A549 (cell line): Measurements from ENCODE around the gene HDAC7. TPM values are rescaled to one million over a fixed set of nuclear protein-coding genes. Genes with fewer than 3 reads are reported as not detected.

Experiments used
- ATAC-seq, 2 experiments: fragments of 200-7000 bp in 1 of 2; fragments of >200 bp in 1 of 2; cut with Nextera tagmentation in 1 of 2; cut with Tn5 transposase in 1 of 2; 3 replicates each; pipeline versions ENCODE4 v1.8.0 to v1.9.1; 2018 to 2020; ENCODE audit warnings: mild to moderate bottlenecking in 1 of 2, moderate library complexity in 1 of 2
- CTCF ChIA-PET: fragments of 300-600 bp; sonication (Branson Sonifier 250); formaldehyde crosslinking; extraction: SDS; loops from one replicate; lab custom pipeline; 2021; ENCODE audit warnings: antibody characterized with exemption, inconsistent platforms; lab: Yijun Ruan, JAX
- POLR2A ChIA-PET: fragments of 350-600 bp; formaldehyde crosslinking; extraction: SDS; loops from one replicate; lab custom pipeline; 2021; ENCODE audit warnings: antibody characterized with exemption, inconsistent platforms; lab: Yijun Ruan, JAX
- DNase-seq, 2 experiments: peaks; one replicate each; pipeline versions ENCODE4 v3.0.0 to v3.0.0-alpha.2; 2011 to 2016; ENCODE audit warnings: low read depth in 1 of 2, low spot score in 1 of 2
- FAIRE-seq: peaks from 2 replicates; lab custom pipeline; 2011; peaks lifted over from hg19 to GRCh38; lab: Jason Lieb, UNC
- H3K27ac ChIP-seq, 2 experiments: fragments of >200 bp; sonication (Bioruptor Twin); formaldehyde crosslinking; 3 replicates each; pipeline ENCODE4 v1.5.1; 2016 to 2017
- H3K4me1 ChIP-seq: fragments of >200 bp; sonication (Bioruptor Twin); formaldehyde crosslinking; 3 replicates; pipeline ENCODE4 v1.6.1; 2016
- H3K4me2 ChIP-seq: fragments of >200 bp; sonication (Bioruptor Twin); formaldehyde crosslinking; 3 replicates; pipeline ENCODE4 v1.6.1; 2016
- H3K4me3 ChIP-seq: fragments of >200 bp; sonication (Bioruptor Twin); formaldehyde crosslinking; 3 replicates; pipeline ENCODE4 v1.5.1; 2016
- H3K9me3 ChIP-seq: fragments of >200 bp; sonication (Bioruptor Twin); formaldehyde crosslinking; 3 replicates; pipeline ENCODE4 v1.6.1; 2016
- BHLHE40 ChIP-seq: IDR thresholded peaks from 2 replicates; pipeline ENCODE4 v1.6.1; 2012; ENCODE audit warnings: low read depth, low read length, inconsistent platforms
- CBX2 ChIP-seq: fragments of 200-600 bp; sonication (generic); IDR thresholded peaks from 2 replicates; pipeline ENCODE4 v1.6.1; 2016; ENCODE audit warnings: low read depth, mild to moderate bottlenecking, borderline replicate concordance
- E2F6 ChIP-seq: IDR thresholded peaks from 2 replicates; pipeline ENCODE4 v1.6.1; 2012; ENCODE audit warnings: low read depth, borderline replicate concordance
- EP300 ChIP-seq, 2 experiments: fragments of >200 bp; sonication (Bioruptor Twin); formaldehyde crosslinking; IDR thresholded peaks; 2 replicates in 1 of 2; 3 replicates in 1 of 2; pipeline ENCODE4 v1.6.1; 2016 to 2017
- FOXS1 ChIP-seq: fragments of 250-450 bp; sonication (Bioruptor Pico); IDR thresholded peaks from 2 replicates; pipeline ENCODE4 v1.5.0; 2020; ENCODE audit warnings: mild to moderate bottlenecking, moderate library complexity
- GATA3 ChIP-seq: IDR thresholded peaks from 2 replicates; pipeline ENCODE4 v1.6.1; 2012; ENCODE audit warnings: borderline replicate concordance
- HOXA7 ChIP-seq: fragments of 250-450 bp; sonication (Bioruptor Pico); IDR thresholded peaks from 2 replicates; pipeline ENCODE4 v1.5.0; 2020; ENCODE audit warnings: mild to moderate bottlenecking, moderate library complexity
- KDM5A ChIP-seq: fragments of 200-600 bp; sonication (generic); IDR thresholded peaks from 2 replicates; pipeline ENCODE4 v1.6.1; 2016; ENCODE audit warnings: antibody characterized with exemption, mild to moderate bottlenecking
- MAZ ChIP-seq: fragments of 150-350 bp; IDR thresholded peaks from 2 replicates; pipeline ENCODE4 v1.6.1; 2014; ENCODE audit warnings: antibody characterized with exemption, low read depth, low read length, borderline replicate concordance
- MYC ChIP-seq: IDR thresholded peaks from 2 replicates; pipeline ENCODE4 v1.6.1; 2012; ENCODE audit warnings: mild to moderate bottlenecking, inconsistent platforms, low read length, improper control_type of control experiment, borderline replicate concordance
- NFE2L2 ChIP-seq: fragments of 150-350 bp; conservative IDR thresholded peaks from 2 replicates; pipeline ENCODE4 v1.6.1; 2014; ENCODE audit warnings: low read length
- NR3C1 ChIP-seq: fragments of >200 bp; sonication (Bioruptor Twin); formaldehyde crosslinking; IDR thresholded peaks from 3 replicates; pipeline ENCODE4 v1.6.1; 2017
- PBX3 ChIP-seq: IDR thresholded peaks from 2 replicates; pipeline ENCODE4 v1.6.1; 2012
- POLR2A ChIP-seq: IDR thresholded peaks from 2 replicates; pipeline ENCODE4 v1.6.1; 2012; ENCODE audit warnings: mild to moderate bottlenecking, low read length
- RARB ChIP-seq: fragments of 250-450 bp; sonication (Bioruptor Pico); IDR thresholded peaks from 2 replicates; pipeline ENCODE4 v1.8.0; 2021; ENCODE audit warnings: mild to moderate bottlenecking, moderate library complexity
- RCOR1 ChIP-seq: fragments of 150-350 bp; IDR thresholded peaks from 2 replicates; pipeline ENCODE4 v1.6.1; 2014; ENCODE audit warnings: antibody characterized with exemption, low read length, low read depth
- SMC3 ChIP-seq: fragments of >200 bp; sonication (Bioruptor Twin); formaldehyde crosslinking; IDR thresholded peaks from 3 replicates; pipeline ENCODE4 v1.6.1; 2018; ENCODE audit warnings: inconsistent platforms
- TP53 ChIP-seq: fragments of 250-450 bp; sonication (Bioruptor Pico); IDR thresholded peaks from 2 replicates; pipeline ENCODE4 v1.5.0; 2021; ENCODE audit warnings: mild to moderate bottlenecking, moderate library complexity
- USF2 ChIP-seq: fragments of 450-650 bp; IDR thresholded peaks from 2 replicates; pipeline ENCODE4 v1.6.1; 2014; ENCODE audit warnings: antibody characterized with exemption
- ZC3H11A ChIP-seq: fragments of 450-650 bp; IDR thresholded peaks from 2 replicates; pipeline ENCODE4 v1.6.1; 2014; ENCODE audit warnings: antibody characterized with exemption, mild to moderate bottlenecking
- ZNF302 ChIP-seq: fragments of 250-450 bp; sonication (Bioruptor Pico); IDR thresholded peaks from 2 replicates; pipeline ENCODE4 v1.9.0; 2021; ENCODE audit warnings: inconsistent platforms, mild to moderate bottlenecking, moderate library complexity
- WGBS: methylation state at CpG from one replicate; pipeline ENCODE4 v1.1.6; 2017; ENCODE audit errors: missing lambda C conversion rate; 5-methylcytosine and 5-hydroxymethylcytosine counted together
- polyA plus RNA-seq, 4 experiments: library from polyadenylated mRNA; depleted of rRNA in 3 of 4; stranded (reverse); fragments of >200 nt; fragmentation: RNase III in 1 of 4; extraction: RNeasy Plus Mini Kit Qiagen cat#74134 plus additional on column Dnase treatment in 1 of 4; gene quantifications; 2 replicates in 3 of 4; 3 replicates in 1 of 4; pipeline ENCODE4 v1.2.3, GENCODE V29; 2011 to 2017
- TF ChIP-seq, protein P1 (sequence below): fragments of 150-350 bp; IDR thresholded peaks from 2 replicates; pipeline ENCODE4 v1.6.1; 2014; ENCODE audit warnings: low read depth, mild to moderate bottlenecking, low read length
- TF ChIP-seq, protein P2 (sequence below): fragments of >200 bp; sonication (Bioruptor Twin); formaldehyde crosslinking; IDR thresholded peaks from 3 replicates; pipeline ENCODE4 v1.5.1; 2016

The HDAC7 gene
- polyA plus RNA-seq, 2 of the 4 experiments (the other 2 are of a cell fraction): 17.2 to 36.0 TPM

DNA sequence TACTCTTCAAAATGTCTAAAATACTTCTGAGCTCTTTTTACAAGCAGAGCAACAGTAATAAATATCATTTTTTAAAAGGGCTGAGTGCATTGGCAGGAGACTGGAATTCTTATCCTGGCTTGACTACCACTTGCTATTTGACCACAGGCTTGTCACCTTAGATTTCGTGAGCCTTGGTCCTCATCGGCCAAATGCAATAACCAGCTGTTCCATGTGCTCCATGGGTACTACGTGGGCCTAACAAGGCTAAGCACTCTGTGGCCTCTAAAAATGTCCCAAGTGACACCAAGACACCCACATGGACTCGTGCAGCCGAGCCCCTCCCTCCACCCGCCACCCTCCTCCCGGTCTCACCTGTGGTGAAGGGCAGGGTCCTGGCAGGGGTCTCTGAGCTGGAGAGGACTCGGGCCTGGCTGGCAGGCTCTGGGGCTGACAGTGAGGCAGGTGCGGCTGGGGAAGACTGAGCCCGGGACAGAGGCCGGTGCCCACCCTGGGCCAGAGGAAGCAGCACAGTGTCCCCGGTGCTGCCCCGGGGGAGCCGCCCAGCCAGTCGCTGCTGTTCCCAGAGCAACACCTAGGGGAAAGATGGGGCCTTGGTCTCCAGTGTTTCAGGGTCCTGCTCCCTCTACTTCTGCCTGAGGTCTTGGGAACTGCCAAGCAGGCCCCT is 26.6 kb downstream of the HDAC7 start:
- Histone ChIP-seq H3K9me3 (no peaks in the 10 kb centered on the region), H3K4me3 (no peak overlapping the region), H3K4me2 (no peak overlapping the region), H3K4me1 (no peaks in the 10 kb centered on the region), H3K27ac (no peak overlapping the region)
- DNase-seq: no peak
- CTCF ChIA-PET: interaction anchor here (0.7 to 59.0 kb wide), 10 partner anchors 9 to 157 kb away, joined by 3 to 1532 read pairs (median 4); partner anchors contain the start of genes ENDOU, HDAC7 and RAPGEF3
- FAIRE-seq: no peak
- ATAC-seq: no peak
- TF ChIP-seq MAZ: no peak
- no peak for TF ChIP-seq EP300 (IDR thresholded peaks at IDR 0.05)
- no peak for TF ChIP-seq TP53 (CRISPR knock-in tag)
- no peak for TF ChIP-seq SMC3
- no peak for TF ChIP-seq ZC3H11A
- TF ChIP-seq FOXS1 (CRISPR knock-in tag): no peak
- no peak for TF ChIP-seq POLR2A
- TF ChIP-seq, all 56 proteins: peak for 0
- whole genome bisulfite sequencing: 94% methylated on average over 10 of the region's 15 CpGs
- POLR2A ChIA-PET: interaction anchor here (0.6 kb wide), 1 partner anchor 34 kb away, joined by 3 read pairs; no protein-coding TSS in a partner anchor

DNA sequence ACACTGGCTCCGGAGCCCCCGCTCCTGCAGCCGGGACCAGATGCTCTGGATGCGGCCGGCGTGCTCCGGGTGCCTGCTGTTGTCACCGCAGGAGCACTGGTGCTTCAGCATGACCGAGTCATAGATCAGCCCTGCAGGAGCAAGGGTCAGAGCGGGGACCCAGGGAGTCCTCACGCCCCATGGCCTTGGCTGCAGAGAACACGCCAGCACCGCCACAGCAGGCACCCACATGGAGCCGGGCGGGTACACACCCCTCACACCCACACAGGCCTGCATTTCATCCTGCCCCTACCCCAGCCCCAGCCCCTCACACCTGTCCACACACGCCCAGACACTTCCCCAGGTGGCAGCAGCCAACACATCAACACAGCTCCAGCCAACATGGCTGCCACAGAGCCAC is 27.8 kb downstream of the HDAC7 start:
- TF ChIP-seq NR3C1 (no peak), RCOR1 (no peak), E2F6 (no peak), KDM5A (no peak), EP300 (IDR thresholded peaks at IDR 0.05) (no peak), NFE2L2 (no peak), USF2 (no peak), ZC3H11A (no peak), RARB (CRISPR knock-in tag) (no peak), PBX3 (no peak), MYC (no peak), FOXS1 (CRISPR knock-in tag) (no peak), CBX2 (no peak), HOXA7 (no peak), BHLHE40 (no peak), GATA3 (no peak), ZNF302 (no peak)
- TF ChIP-seq, protein P1, sequence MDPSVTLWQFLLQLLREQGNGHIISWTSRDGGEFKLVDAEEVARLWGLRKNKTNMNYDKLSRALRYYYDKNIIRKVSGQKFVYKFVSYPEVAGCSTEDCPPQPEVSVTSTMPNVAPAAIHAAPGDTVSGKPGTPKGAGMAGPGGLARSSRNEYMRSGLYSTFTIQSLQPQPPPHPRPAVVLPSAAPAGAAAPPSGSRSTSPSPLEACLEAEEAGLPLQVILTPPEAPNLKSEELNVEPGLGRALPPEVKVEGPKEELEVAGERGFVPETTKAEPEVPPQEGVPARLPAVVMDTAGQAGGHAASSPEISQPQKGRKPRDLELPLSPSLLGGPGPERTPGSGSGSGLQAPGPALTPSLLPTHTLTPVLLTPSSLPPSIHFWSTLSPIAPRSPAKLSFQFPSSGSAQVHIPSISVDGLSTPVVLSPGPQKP: no peak
- TF ChIP-seq, protein P2, sequence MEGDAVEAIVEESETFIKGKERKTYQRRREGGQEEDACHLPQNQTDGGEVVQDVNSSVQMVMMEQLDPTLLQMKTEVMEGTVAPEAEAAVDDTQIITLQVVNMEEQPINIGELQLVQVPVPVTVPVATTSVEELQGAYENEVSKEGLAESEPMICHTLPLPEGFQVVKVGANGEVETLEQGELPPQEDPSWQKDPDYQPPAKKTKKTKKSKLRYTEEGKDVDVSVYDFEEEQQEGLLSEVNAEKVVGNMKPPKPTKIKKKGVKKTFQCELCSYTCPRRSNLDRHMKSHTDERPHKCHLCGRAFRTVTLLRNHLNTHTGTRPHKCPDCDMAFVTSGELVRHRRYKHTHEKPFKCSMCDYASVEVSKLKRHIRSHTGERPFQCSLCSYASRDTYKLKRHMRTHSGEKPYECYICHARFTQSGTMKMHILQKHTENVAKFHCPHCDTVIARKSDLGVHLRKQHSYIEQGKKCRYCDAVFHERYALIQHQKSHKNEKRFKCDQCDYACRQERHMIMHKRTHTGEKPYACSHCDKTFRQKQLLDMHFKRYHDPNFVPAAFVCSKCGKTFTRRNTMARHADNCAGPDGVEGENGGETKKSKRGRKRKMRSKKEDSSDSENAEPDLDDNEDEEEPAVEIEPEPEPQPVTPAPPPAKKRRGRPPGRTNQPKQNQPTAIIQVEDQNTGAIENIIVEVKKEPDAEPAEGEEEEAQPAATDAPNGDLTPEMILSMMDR: no peak
- ChIA-PET CTCF (interaction anchor here (1.0 to 59.0 kb wide), 9 partner anchors 10 to 50 kb away, joined by 3 to 1532 read pairs (median 4); partner anchors contain the start of genes ENDOU, HDAC7 and RAPGEF3), POLR2A (no interaction called here)
- WGBS: 93% methylated on average over 10 of the region's 16 CpGs
- Histone ChIP-seq H3K4me1 (no peaks in the 10 kb centered on the region), H3K9me3 (no peaks in the 10 kb centered on the region), H3K27ac (no peak overlapping the region), H3K4me2 (no peak overlapping the region), H3K4me3 (no peak overlapping the region)
- FAIRE-seq (no peak), DNase-seq (no peak), ATAC-seq (no peak; a peak in 1 of 6 replicates)
